Stimulated activated naive CD4-positive, alpha-beta T cell treated with Interleukin-2 at 50 U/mL for 16 hours (primary cell): Measurements from ENCODE around the gene SLC46A1.
"Not testable (repeated sequence)": the region's sequence is repeated elsewhere in the genome, so short reads cannot be mapped to it uniquely, and the experiment has no call there.

ENCODE experiments used
- DNase-seq: peaks from one replicate; lab custom pipeline; 2025; lab: John Stamatoyannopoulos, UW

Gene SLC46A1

DNA sequence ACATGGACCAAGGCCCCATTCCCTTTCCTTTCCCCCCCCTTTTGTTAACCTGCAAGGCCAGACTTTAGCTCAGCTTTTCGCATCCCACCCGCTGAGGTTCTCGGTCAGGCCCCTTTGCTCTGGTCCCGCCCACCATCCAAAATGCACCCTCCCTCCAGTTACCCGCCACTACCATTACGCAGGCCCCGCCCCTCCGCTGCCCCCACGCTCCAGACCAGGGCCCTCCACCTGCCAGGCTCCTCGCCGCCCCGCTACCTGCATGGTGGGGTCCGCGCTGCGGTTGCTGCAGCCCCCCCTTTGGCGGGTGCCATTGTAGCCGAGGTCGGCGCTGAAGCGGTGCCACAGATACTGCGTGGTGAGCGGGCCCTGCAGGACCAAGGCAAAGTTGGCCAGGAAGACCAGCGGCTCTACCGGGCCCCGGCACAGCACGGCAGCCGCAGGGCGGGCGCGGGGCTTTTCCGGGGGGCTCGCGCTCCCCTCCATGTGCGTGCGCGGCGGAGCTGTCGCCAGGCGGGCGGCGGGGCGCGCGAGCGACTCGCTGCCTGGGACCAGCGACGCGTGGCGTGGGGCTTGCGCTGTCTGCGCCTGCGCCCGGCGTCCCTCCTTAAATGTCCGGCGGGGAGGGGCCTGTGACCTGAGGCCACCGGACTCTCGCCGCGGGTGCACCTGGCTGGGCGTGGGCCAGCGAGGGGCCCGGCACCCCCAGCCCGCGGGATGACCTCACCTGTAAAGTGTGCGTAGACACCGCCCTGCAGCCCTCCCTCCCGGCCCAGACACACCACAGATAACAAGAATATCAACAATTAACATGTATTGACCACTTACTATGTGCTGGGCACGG is at the start of gene SLC46A1:
TSS of gene SLC46A1 (minus strand) at position 581 of the 841 bp plus-strand sequence. CDS start at position 483, 98 bp downstream.
- DNase-seq = peak; percentile 62

GRCh38 chr17:28449859-28450258 is 43.8 kb upstream of the SLC46A1 start:
- DNase-seq = no peak

GRCh38 chr17:28447396-28447760 is 41.4 kb upstream of the SLC46A1 start:
- no peak for DNase-seq

DNA sequence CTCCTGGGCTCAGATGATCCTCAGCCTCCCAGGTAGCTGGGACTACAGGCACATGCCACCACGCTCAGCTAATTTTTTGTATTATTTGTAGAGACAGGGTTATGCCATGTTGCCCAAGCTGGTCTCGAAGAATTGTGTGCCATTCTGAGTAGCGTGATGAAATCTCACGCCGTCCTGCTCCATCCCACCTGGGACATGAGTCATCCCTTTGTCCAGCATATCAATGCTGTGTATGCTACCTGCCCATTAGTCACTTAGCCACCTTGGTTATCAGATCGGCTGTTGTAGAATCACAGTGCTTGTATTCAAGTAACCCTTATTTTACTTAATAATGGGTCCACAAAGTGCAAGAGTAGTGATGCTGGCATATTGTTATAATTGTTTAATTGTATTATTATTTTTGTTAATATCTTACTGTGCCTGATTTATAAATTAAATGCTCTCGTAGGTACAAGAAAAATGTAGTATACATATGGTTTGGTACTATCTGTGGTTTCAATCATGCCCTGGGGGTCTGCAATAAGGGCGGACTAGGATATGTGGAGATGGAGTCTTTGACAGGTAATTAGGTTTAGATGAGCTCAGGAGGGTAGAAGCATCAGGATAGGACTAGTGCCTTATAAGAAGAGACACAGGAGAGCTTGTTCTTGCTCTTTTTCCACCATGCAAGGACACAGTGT is 40.8 kb upstream of the SLC46A1 start:
- no peak for DNase-seq

- DNase-seq = no peak
Measured at GRCh38 chr17:28443901-28444638, 38.1 kb upstream of the SLC46A1 start.

- DNase-seq = not testable (repeated sequence)
Measured at GRCh38 chr17:28434326-28434725, 28.3 kb upstream of the SLC46A1 start.

DNA sequence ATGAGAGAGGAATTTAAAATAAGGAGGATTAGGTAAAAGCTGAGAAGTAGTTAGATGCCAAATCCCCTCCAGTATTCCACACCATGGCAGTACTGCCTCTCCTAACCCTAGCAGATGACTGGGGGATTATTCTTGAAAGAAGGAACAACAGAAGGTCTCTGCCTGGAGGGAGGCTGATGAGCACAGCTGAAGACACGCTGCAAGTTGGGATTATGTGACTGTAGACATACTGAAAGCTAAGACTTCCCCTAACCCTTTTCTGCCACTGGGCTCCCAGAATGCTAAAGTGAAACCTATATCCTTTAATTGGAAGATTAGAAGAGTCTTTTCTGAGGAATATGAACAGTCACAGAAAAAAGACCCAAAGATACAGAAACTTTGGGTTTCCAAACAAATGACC is 27.7 kb upstream of the SLC46A1 start:
- DNase-seq = no peak

DNA sequence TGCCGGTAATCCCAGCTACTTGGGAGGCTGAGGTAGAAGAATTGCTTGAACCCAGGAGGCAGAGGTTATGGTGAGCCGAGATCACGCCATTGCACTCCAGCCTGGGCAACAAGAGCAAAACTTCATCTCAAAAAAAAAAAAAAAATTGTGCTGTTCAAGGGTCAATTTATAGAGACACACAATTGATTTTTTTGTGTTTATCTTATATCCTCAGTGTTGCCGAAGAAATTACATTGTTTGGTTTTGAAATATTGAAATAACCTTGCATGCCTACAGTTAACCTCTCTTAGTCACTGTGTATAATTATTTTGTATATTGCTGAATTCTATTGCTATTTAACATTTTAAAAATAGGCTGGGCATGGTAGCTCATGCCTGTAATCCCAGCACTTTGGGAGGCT is 22.0 kb upstream of the SLC46A1 start:
- DNase-seq = not testable (repeated sequence)

GRCh38 chr17:28427371-28427770 is 21.4 kb upstream of the SLC46A1 start:
- DNase-seq = no peak

DNA sequence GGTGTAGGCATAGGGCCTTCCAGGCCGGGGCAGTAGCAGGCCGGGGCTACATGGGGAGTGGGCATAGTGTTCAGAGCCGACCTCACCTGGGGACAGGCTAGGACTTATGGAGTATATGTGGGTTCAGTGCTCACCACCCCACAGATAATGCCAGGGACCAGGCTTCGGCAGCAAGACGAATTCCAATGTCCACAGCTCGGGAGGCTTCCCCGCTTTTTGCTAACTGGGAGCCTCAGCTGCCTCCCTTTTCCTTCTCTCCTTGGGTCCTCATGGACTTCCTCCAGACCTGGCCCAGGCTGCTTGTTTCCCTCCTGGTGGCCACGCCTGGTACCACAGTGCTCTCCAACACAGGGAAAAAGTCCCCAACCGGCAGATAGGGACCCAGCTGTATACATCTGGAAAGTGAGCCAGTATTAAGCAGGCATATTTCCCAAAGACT is 20.1 kb upstream of the SLC46A1 start:
- DNase-seq = no peak

- no peak for DNase-seq
Measured at GRCh38 chr17:28425206-28425605, 19.2 kb upstream of the SLC46A1 start.

- DNase-seq = no peak
Measured at GRCh38 chr17:28421787-28422305, 15.8 kb upstream of the SLC46A1 start.

GRCh38 chr17:28416703-28417311 is 10.8 kb upstream of the SLC46A1 start:
- peak; percentile 19 for DNase-seq

GRCh38 chr17:28415886-28416285 is 9.9 kb upstream of the SLC46A1 start:
- no peak for DNase-seq

- no peak for DNase-seq
Measured at GRCh38 chr17:28413804-28414203, 7.8 kb upstream of the SLC46A1 start.

DNA sequence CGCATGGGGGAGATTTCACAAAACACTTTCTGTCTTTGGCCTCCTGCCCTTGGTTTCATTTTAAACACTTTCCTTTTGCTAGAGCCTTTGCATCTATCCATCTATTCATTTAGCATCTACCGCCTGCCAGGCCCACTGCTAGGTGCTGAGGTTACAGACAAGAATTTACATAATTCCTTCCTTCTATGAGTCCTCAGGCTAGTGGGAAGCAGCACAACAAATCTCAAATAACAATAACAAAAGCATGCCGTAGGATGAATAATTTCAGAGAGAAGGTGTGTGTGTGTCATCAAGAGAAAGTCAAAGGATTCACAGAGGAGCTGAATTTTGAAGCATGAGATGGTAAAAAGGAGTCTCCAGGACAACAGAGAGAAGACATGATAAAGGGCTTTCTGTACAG is 6.1 kb upstream of the SLC46A1 start:
- no peak for DNase-seq

- DNase-seq = no peak
Measured at GRCh38 chr17:28407974-28408306, 1.9 kb upstream of the SLC46A1 start.

DNA sequence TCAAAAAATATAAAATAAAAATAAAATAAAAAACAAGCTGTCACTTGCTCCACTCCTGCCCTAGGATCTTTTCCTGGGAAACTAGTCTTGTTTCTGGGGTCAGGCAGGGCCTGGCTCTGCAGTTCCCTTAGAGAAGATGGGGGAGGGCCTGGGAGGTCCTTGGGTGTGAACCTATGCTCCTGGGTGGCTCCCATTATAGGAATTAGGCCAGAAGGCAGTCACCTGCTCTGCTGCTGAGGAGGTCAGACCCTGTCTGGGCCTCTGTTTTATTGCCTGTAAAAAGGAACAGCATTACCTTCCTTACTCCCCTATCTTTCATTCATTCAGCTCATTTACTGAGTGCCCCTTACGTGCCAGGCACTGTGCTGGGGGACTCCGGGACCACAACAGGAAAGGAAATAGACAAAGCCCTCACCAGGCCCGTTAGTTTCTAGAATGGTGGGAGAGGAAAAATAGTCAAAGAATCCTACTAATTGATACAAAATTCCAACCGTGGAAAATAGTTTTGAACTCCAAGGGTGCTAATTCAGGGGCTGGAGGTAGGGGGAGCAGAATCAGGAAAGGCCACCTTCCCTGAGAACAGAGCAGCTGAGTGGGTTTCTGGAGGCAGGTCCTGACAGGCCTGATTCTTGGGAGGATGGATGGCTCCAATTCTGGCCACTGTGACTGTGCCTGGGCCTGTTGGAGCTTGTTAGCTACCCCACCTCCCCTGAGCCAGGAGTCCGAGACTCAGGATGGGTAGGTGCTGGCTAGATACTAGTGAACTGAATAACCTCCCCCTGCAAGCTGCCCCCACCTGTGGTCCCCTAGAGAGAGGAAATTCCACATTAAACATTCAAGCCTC is 1.3 kb upstream of the SLC46A1 start:
- no peak for DNase-seq

DNA sequence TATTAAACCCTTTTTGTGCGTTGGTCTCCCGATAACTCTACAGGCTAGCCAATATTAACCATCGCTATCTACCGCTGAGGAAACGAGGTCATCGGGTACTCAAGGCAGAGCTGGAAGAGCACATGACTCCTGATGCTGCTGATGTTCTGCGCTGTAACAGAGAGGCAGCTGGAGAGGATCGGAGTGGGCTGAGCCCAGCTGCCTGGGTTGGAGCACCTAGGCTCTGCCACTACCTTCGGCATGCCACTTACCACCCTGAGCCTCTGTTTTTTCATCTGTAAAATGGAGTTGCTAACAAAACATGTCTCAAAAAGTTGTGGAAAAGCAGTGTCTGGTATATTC is 432 bp upstream of the SLC46A1 start:
- DNase-seq = no peak

DNA sequence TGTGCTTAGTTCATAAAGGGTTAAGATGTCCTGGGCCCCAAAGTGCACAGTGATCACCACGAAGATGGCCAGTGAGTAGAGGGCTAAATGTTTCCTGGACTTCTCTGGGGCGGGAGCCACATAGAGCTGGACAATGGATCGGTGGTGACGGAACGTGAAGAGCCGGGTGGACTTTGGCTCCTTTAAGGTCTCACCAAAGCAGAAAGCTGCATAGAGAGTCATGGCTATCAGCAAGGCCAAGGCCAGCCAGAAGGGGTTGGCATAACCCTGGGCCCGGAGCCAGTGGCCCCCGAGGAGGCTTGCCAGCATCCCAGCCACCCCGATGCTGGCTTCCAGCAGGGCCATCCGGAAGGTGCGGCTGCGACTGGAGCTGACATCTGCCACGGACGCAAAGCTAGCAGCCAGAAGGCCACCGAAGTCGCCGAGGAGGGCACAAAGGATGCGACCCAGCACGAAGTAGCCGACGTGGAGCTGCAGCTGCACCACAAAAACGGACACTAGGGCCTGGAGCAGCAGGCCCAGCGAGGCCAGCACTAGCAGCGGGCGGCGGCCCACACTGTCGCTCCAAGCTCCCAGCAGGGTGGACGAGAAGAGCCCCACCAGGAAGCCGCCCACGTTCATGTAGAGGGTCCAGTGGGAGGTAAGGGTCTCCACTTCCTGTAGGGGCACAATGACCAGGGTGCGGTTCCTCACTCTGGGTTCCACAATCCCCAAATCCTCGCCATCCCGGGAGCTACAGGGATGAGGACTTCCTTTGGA is 1.0 kb downstream of the SLC46A1 start:
- DNase-seq = no peak

- DNase-seq = no peak
Measured at GRCh38 chr17:28404461-28404811, 1.6 kb downstream of the SLC46A1 start.
